CD4-positive, CD25-positive, alpha-beta regulatory T cell (primary cell): ENCODE measurements around the gene PLA2G4F. TPM values are rescaled to one million over a fixed set of nuclear protein-coding genes. Genes with fewer than 3 reads are reported as not detected.

ENCODE experiments used
- ATAC-seq, 2 donors: fragments of 150-1000 bp; cut with Tn5 transposase; one replicate each; pipeline ENCODE4 v1.10.0; 2021; ENCODE audit warnings: low read depth in 2 of 2, moderate number of reproducible peaks in 2 of 2, moderate library complexity in 1 of 2
- DNase-seq, 3 donors: peaks; one replicate each; pipeline versions ENCODE4 v3.0.0 to v3.0.0-alpha.2; 2012 to 2022; ENCODE audit warnings: mixed read lengths in 1 of 3
- H3K27ac ChIP-seq: one replicate; pipeline ENCODE4 v1.7.0; 2013; ENCODE audit warnings: mild to moderate bottlenecking, low read length; ENCODE audit not compliant: insufficient read depth, poor library complexity, severe bottlenecking
- H3K27me3 ChIP-seq: one replicate; pipeline ENCODE4 v1.7.0; 2013; ENCODE audit warnings: low read length; ENCODE audit not compliant: control insufficient read depth, insufficient read depth
- H3K36me3 ChIP-seq: one replicate; pipeline ENCODE4 v1.7.0; 2013; ENCODE audit warnings: mild to moderate bottlenecking, low read length, moderate library complexity; ENCODE audit not compliant: control insufficient read depth, insufficient read depth
- H3K4me1 ChIP-seq: 2 replicates; pipeline ENCODE4 v1.7.0; 2013; ENCODE audit warnings: mild to moderate bottlenecking, low read length; ENCODE audit not compliant: insufficient read depth, control insufficient read depth, poor library complexity, severe bottlenecking
- H3K4me3 ChIP-seq: one replicate; pipeline ENCODE4 v1.7.0; 2013; ENCODE audit warnings: low read depth, mild to moderate bottlenecking, low read length, moderate library complexity
- H3K9me3 ChIP-seq, 2 experiments: 1 replicate in 1 of 2; 2 replicates in 1 of 2; pipeline ENCODE4 v1.7.0; 2013; ENCODE audit warnings: low read length in 2 of 2, mild to moderate bottlenecking in 1 of 2, moderate library complexity in 1 of 2; ENCODE audit not compliant: control insufficient read depth in 2 of 2
- H3K27ac Mint-ChIP-seq, 3 donors: one replicate each; pipeline ENCODE4 v1.8.0; 2020 to 2022; ENCODE audit warnings: mild to moderate bottlenecking in 3 of 3, mixed read lengths in 3 of 3, moderate library complexity in 2 of 3
- H3K27me3 Mint-ChIP-seq: one replicate; pipeline ENCODE4 v1.8.0; 2022; ENCODE audit warnings: mild to moderate bottlenecking, mixed read lengths
- H3K36me3 Mint-ChIP-seq: one replicate; pipeline ENCODE4 v1.8.0; 2020; ENCODE audit warnings: mixed read lengths
- H3K4me1 Mint-ChIP-seq, 4 donors: one replicate each; pipeline ENCODE4 v1.8.0; 2020 to 2022; ENCODE audit warnings: mixed read lengths in 4 of 4, mild to moderate bottlenecking in 1 of 4
- H3K4me3 Mint-ChIP-seq, 4 donors: one replicate each; pipeline ENCODE4 v1.8.0; 2020 to 2022; ENCODE audit warnings: mild to moderate bottlenecking in 4 of 4, mixed read lengths in 4 of 4, moderate library complexity in 3 of 4
- H3K9me3 Mint-ChIP-seq, 7 donors: one replicate each; pipeline ENCODE4 v1.8.0; 2020 to 2022; ENCODE audit warnings: mixed read lengths in 7 of 7, mild to moderate bottlenecking in 3 of 7, moderate library complexity in 2 of 7
- polyA plus RNA-seq, 4 donors: library from polyadenylated mRNA; unstranded; fragments of 300-500 nt; fragmentation: Illumina TruSeq; gene quantifications; one replicate each; pipeline ENCODE4 v1.2.3, GENCODE V29; 2021
- total RNA-seq: library from RNA; stranded (reverse); gene quantifications from one replicate; pipeline ENCODE4 v1.2.3, GENCODE V29; 2022

PLA2G4F gene
- total and polyA plus RNA-seq, 5 donors from 2014 or later, result not detected

DNA sequence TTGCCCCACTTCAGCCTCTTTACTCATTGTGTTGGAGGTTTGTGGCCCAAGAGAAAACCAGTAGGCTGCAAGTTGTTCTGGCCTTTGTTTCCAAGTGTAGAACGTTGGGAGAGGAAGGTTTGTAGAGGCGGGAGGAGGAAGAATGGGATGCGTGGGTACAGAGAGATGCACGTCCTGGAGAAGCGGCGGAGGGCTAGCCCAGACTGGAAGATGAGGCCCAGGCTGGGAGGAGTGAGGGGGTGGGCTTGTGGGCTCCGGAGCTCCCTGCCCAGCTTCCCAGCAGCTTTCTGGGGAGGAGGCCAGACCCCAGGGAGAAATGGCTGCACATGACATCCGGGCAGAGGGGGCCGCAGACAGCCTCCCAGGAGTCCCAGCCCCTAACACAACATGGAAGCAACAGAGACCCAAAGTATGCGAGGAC is 5.3 kb downstream of the PLA2G4F start:
- DNase-seq (no peak), ATAC-seq (no peak)
- Mint-ChIP-seq H3K27ac (peak overlapping the region in 1 of 3 donors; percentile 69), H3K27me3 (peaks cover 5% of the 10 kb centered on the region), H3K4me3 (no peak overlapping the region), H3K4me1 (no peaks in the 10 kb centered on the region), H3K36me3 (no peaks in the 10 kb centered on the region), H3K9me3 (no peaks in the 10 kb centered on the region)
- H3K27me3 ChIP-seq, result no peaks in the 10 kb centered on the region
- H3K4me3 ChIP-seq, result no peak overlapping the region
- no peaks in the 10 kb centered on the region for H3K9me3 ChIP-seq
- H3K4me1 ChIP-seq, result no peaks in the 10 kb centered on the region
- H3K27ac ChIP-seq, result no peak overlapping the region
- no peaks in the 10 kb centered on the region for H3K36me3 ChIP-seq

DNA sequence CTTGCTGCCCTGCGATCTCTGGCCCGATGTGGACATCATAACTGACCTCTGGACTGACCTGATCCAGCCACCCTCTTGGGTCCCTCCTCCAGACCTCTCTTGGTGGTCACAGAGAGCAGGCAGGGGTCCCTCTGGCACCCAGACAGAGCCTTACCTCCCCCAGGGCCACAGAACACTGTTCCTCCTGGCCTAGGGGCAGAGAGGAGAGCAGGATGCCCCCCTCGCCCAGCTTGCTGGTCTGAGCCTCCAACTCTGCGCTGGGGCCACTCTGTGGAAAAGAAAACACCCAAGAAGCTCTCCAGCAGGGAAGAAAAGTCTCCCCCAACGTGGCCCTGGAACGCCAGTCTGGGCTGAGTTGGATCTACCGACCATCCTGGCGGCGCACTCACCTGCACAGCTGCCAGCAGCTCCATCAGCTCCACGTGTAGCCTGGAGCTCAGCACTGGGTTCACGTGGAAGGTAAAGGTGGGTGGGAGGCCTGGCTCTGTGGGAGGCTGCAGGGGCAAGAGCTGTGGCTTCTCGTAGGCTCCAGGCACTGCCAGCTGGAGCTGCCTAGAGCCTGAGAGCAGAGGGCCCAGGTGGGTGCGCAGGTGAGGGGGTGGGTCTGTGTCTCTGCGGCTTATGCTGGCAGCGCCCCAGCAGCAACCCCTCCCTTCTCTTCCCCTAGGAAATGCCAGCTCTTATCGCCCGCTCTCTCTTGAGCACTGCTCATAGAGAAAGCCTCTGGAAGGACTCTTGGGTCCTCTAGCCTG is 6.0 kb downstream of the PLA2G4F start:
- Mint-ChIP-seq H3K4me1 (no peaks in the 10 kb centered on the region), H3K36me3 (no peaks in the 10 kb centered on the region), H3K4me3 (no peak overlapping the region), H3K27ac (no peak overlapping the region), H3K27me3 (peaks cover 5% of the 10 kb centered on the region), H3K9me3 (no peaks in the 10 kb centered on the region)
- no peak overlapping the region for H3K27ac ChIP-seq
- no peaks in the 10 kb centered on the region for H3K9me3 ChIP-seq
- no peak overlapping the region for H3K4me3 ChIP-seq
- no peaks in the 10 kb centered on the region for H3K36me3 ChIP-seq
- no peaks in the 10 kb centered on the region for H3K27me3 ChIP-seq
- DNase-seq, result no peak
- ATAC-seq, result no peak
- no peaks in the 10 kb centered on the region for H3K4me1 ChIP-seq

DNA sequence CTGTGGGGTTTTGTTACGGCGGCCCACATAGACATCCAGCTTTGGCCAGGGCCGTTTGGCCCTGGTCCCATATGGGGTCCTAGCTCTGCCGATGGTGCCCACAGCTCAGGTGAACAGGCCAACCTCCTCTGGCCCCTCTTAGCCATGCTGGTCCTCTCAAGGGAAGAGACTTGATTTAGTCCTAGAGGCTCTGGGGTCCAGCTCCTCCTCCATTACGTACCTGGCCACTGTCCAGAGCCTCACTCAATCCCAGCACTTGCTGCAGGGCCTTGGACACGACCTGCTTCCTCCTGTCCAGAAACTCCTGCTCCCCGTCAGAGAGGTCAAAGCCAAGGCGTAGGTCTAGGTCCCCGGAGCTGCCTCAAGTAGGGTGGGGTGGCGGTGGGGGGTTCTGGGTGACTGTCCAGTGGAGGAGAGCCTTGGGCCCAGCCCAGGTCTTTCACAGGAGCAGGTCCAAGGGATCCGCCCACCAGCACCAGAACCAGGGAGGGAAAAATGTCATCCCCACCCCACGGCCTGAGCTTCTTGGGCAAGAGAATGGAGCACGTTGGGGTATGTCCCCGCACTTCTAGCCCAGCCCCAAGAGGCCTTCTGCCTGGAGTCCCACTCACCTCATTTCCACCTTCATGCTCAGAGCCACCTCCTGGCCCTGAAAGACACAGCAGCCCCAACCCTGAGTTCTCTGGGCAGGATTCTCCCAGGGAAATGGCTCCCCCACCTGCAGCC is 6.8 kb downstream of the PLA2G4F start:
- no peak overlapping the region for H3K27ac ChIP-seq
- Mint-ChIP-seq H3K36me3 (no peaks in the 10 kb centered on the region), H3K9me3 (no peaks in the 10 kb centered on the region), H3K27ac (no peak overlapping the region), H3K27me3 (peaks cover 10% of the 10 kb centered on the region), H3K4me1 (no peaks in the 10 kb centered on the region), H3K4me3 (no peak overlapping the region)
- no peak overlapping the region for H3K4me3 ChIP-seq
- H3K9me3 ChIP-seq, result no peaks in the 10 kb centered on the region
- H3K36me3 ChIP-seq, result no peaks in the 10 kb centered on the region
- DNase-seq, result no peak
- no peaks in the 10 kb centered on the region for H3K27me3 ChIP-seq
- no peak for ATAC-seq
- H3K4me1 ChIP-seq, result no peaks in the 10 kb centered on the region

DNA sequence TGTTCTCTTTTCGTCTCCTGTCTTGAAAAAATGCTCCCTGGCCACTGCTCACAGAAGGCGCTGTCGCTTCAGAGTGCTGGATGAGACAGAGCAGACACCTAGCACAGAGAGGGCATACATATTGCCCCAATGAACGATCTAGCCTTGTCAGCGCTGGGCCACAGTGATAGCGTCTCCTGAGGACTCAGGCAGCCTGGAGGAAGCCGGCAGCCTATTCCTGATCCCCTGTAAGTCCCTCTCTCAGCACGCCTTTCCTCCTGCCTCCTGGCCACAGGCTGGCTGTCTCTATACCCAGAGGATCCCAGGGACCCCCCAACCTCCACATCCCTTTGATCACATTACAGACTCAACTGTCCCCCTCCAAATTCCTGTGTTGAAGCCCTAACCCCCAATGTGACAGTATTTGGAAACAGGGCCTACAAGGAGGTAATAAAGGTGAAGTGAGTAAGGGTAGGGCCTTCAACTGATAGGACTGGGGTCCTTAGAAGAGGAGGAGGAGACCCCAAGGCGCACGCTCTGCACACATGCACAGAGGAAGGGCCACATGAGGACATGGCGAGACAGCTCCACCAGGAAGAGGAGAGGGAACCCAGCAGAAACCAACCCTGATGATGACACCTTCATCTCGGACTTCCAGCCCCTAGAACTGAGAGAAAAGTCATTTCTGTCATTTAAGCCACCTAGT is 7.5 kb downstream of the PLA2G4F start:
- Histone ChIP-seq H3K27ac (no peak overlapping the region), H3K9me3 (no peaks in the 10 kb centered on the region), H3K36me3 (no peaks in the 10 kb centered on the region), H3K4me1 (no peaks in the 10 kb centered on the region), H3K4me3 (no peak overlapping the region), H3K27me3 (no peaks in the 10 kb centered on the region)
- Mint-ChIP-seq H3K27me3 (peaks cover 10% of the 10 kb centered on the region), H3K9me3 (no peaks in the 10 kb centered on the region), H3K4me3 (no peak overlapping the region), H3K4me1 (no peaks in the 10 kb centered on the region), H3K36me3 (no peaks in the 10 kb centered on the region), H3K27ac (no peak overlapping the region)
- ATAC-seq, result no peak
- DNase-seq, result no peak

DNA sequence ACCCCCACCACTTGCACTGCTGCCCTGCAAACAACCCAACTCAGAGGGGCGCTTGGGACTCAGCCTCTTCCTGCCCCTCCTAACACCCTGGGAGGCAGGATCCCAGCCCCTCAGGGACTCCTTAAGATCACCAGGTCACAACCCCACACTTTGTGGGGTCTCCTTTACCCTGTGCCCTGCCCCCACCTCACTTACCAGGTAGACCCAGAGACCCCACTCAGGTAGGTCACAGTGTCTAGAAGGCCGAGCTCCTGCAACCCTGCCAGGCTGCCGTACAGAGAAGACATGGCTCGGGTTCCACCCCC is 9.1 kb downstream of the PLA2G4F start:
- no peaks in the 10 kb centered on the region for H3K36me3 ChIP-seq
- Mint-ChIP-seq H3K9me3 (no peaks in the 10 kb centered on the region), H3K36me3 (no peaks in the 10 kb centered on the region), H3K27ac (no peak overlapping the region), H3K4me3 (peak overlapping the region in 1 of 4 donors; percentile 87), H3K27me3 (peaks cover 10% of the 10 kb centered on the region), H3K4me1 (no peaks in the 10 kb centered on the region)
- H3K27me3 ChIP-seq, result no peaks in the 10 kb centered on the region
- DNase-seq, result no peak
- H3K4me1 ChIP-seq, result no peaks in the 10 kb centered on the region
- ATAC-seq, result no peak
- no peak overlapping the region for H3K4me3 ChIP-seq
- no peaks in the 10 kb centered on the region for H3K9me3 ChIP-seq
- no peak overlapping the region for H3K27ac ChIP-seq

DNA sequence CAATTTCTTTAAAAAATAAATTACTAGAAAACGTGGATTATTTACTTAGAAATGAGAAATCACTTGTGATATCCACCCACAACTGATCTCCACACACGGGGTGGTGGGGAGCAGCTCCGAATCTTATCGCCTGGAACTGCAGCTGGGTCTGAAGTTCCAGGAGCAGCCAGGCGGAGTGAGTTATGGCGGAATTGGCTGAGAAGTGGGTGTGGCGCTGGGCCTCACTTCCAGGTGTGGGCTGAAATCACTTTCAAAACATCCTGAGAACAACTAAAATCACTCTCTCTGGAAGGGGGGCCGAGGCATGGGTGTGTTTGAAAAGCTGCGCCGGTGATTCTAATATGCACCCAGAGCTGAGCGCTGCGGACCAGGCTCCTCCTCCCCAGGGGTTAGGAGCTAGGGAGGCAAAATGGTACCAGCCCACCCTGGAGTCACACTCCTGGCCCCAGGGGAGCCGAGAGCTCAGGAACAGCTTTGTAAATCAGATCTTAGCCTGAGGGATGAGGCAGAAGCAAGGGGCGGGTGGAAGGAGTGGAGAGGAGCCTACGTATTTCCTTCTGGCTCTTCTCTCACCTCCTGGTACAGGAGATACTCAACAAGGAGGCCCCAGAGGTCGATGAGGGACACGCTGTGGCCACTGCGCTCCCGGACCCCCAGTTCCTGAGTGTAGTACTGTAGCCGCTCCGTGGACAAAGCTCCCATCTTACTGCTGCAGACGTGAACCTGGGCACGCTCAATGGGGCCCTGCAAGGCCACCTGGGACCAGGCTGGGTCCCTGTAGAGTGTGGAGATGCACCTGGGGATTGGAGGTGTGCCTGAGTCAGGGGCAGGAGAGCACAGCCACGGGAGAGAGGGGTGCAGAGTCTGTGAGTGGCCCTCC is 9.6 kb downstream of the PLA2G4F start:
- no peak overlapping the region for H3K27ac ChIP-seq
- DNase-seq, result no peak

DNA sequence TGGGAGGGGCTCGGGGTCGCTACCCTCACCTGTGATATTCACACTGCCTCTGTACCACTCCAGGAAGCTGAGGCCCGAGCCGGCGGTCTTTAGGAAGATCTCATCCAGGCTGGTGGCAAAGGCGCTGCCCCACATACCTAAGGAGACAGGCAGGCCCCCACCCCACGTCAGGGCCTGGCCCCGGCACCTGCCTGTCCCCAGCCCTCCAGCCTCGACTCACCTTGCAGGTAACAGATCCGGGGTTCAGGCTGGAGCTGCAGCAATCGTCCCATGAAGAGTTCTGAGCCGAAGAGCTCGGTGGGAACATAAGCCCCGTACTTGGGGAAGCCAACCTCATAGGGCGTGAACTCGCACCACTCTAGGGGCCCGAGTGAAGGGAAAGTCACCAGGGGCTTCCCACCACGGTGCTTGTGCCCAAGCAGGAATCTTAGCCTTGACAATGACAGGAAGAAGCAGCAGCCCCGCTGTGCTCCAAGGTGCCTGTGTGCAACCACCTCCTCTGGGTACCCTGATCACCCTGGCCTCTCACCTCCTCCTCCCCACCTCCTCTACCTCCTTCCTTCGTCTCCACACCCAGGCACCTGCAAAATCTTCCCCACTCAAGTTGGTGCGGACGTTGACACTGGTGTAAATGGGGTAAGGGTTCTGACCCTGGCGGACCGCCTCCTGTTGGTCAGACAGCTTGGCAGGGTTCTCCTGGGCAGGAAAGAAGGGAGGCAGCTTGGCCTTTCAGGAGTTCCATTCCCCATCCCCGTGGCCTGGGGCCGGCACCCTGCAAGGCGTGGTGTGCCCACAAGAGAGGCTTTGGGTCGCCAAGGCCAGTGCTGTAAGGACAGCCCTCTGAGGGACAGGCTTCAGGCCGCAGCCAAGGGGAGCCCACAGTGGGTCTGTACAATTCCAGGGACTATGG is 10.6 kb downstream of the PLA2G4F start:
- H3K4me3 Mint-ChIP-seq, result no peak overlapping the region
- H3K27me3 ChIP-seq, result no peaks in the 10 kb centered on the region
- no peak overlapping the region for H3K27ac ChIP-seq
- H3K36me3 Mint-ChIP-seq, result no peaks in the 10 kb centered on the region
- no peaks in the 10 kb centered on the region for H3K9me3 ChIP-seq
- peaks cover 10% of the 10 kb centered on the region for H3K27me3 Mint-ChIP-seq
- ATAC-seq, result no peak
- H3K9me3 Mint-ChIP-seq, result peaks cover 0 to 2% (median 0%) of the 10 kb centered on the region in 7 donors
- no peaks in the 10 kb centered on the region for H3K4me1 Mint-ChIP-seq
- no peak overlapping the region for H3K27ac Mint-ChIP-seq
- no peaks in the 10 kb centered on the region for H3K36me3 ChIP-seq
- DNase-seq, result no peak
- no peak overlapping the region for H3K4me3 ChIP-seq
- no peaks in the 10 kb centered on the region for H3K4me1 ChIP-seq

More for the DNA sequence above, 9.6 kb downstream of the PLA2G4F start:
- Mint-ChIP-seq H3K9me3 (peaks cover 0 to 1% (median 0%) of the 10 kb centered on the region in 7 donors), H3K27ac (no peak overlapping the region), H3K36me3 (no peaks in the 10 kb centered on the region), H3K4me1 (no peaks in the 10 kb centered on the region), H3K4me3 (no peak overlapping the region), H3K27me3 (peaks cover 10% of the 10 kb centered on the region)
- Histone ChIP-seq H3K27me3 (no peaks in the 10 kb centered on the region), H3K4me3 (no peak overlapping the region), H3K9me3 (no peaks in the 10 kb centered on the region), H3K36me3 (no peaks in the 10 kb centered on the region), H3K4me1 (no peaks in the 10 kb centered on the region)
- no peak for ATAC-seq
